B cell (primary cell): ENCODE data around the gene WDR90. TPM values are rescaled to one million over a fixed set of nuclear protein-coding genes. Genes with fewer than 3 reads are reported as not detected.

ENCODE experiments used
- ATAC-seq: fragments of 200-7000 bp; cut with Tn5 transposase; one replicate; pipeline ENCODE4 v1.10.0; 2021; ENCODE audit warnings: low read depth, mild to moderate bottlenecking, moderate number of reproducible peaks, moderate library complexity
- CTCF ChIA-PET: fragments of 350-600 bp; sonication (Branson Sonifier 250); formaldehyde crosslinking; loops from one replicate; lab custom pipeline; 2021; ENCODE audit warnings: antibody characterized with exemption, inconsistent platforms; lab: Charles Lee
- POLR2A ChIA-PET: fragments of 350-600 bp; sonication (Branson Sonifier 250); formaldehyde crosslinking; loops from one replicate; lab custom pipeline; 2021; ENCODE audit warnings: antibody characterized with exemption; lab: Charles Lee
- DNase-seq: peaks from one replicate; pipeline ENCODE4 v3.0.0; 2013
- H2AFZ ChIP-seq: 2 replicates; pipeline ENCODE4 v1.6.1; 2012; ENCODE audit warnings: mild to moderate bottlenecking, low read depth, low read length; ENCODE audit not compliant: insufficient read depth, poor library complexity, severe bottlenecking
- H3K27ac ChIP-seq, 2 donors: 1 replicate in 1 of 2; 2 replicates in 1 of 2; pipeline ENCODE4 v1.5.1; 2012 to 2013; ENCODE audit warnings: low read length in 2 of 2, mild to moderate bottlenecking in 2 of 2, moderate library complexity in 1 of 2
- H3K27me3 ChIP-seq, 4 experiments: fragments of 200-600 bp in 1 of 4; sonication (generic) in 1 of 4; replicated peaks in 1 of 4; 1 replicate in 2 of 4; 2 replicates in 2 of 4; pipeline versions ENCODE4 v1.6.1 to v1.7.0; 2013 to 2016; ENCODE audit warnings: low read length in 3 of 4, mild to moderate bottlenecking in 2 of 4, mixed read lengths in 1 of 4, moderate library complexity in 1 of 4; ENCODE audit not compliant: insufficient read depth in 4 of 4, control insufficient read depth in 3 of 4; ENCODE audit errors: control extremely low read depth in 1 of 4
- H3K36me3 ChIP-seq, 2 experiments: replicated peaks in 1 of 2; 1 replicate in 1 of 2; 2 replicates in 1 of 2; pipeline versions ENCODE4 v1.6.1 to v1.7.1; 2013; ENCODE audit warnings: low read length in 1 of 2; ENCODE audit not compliant: insufficient read depth in 2 of 2, control insufficient read depth in 1 of 2; ENCODE audit errors: control extremely low read depth in 1 of 2, extremely low read depth in 1 of 2
- H3K4me1 ChIP-seq, 2 donors: fragments of 200-600 bp in 1 of 2; sonication (generic) in 1 of 2; 1 replicate in 1 of 2; 2 replicates in 1 of 2; pipeline versions ENCODE4 v1.5.1 to v1.6.1; 2013 to 2017; ENCODE audit warnings: low read length in 2 of 2; ENCODE audit not compliant: control insufficient read depth in 2 of 2, insufficient read depth in 2 of 2
- H3K4me2 ChIP-seq: replicated peaks from 2 replicates; pipeline ENCODE3; 2012; ENCODE audit warnings: mild to moderate bottlenecking, low read depth, low read length; ENCODE audit not compliant: poor library complexity, severe bottlenecking
- H3K4me3 ChIP-seq, 5 experiments: fragments of 200-600 bp in 1 of 5; sonication (generic) in 1 of 5; 1 replicate in 3 of 5; 2 replicates in 2 of 5; pipeline versions ENCODE4 v1.5.1 to v1.7.0; 2011 to 2016; ENCODE audit warnings: low read length in 4 of 5, mild to moderate bottlenecking in 4 of 5, low read depth in 2 of 5, control low read depth in 1 of 5, moderate library complexity in 1 of 5; ENCODE audit not compliant: insufficient read depth in 1 of 5; ENCODE audit errors: control extremely low read depth in 1 of 5, extremely low read depth in 1 of 5
- H3K79me2 ChIP-seq: fragments of 200-600 bp; sonication (generic); one replicate; pipeline ENCODE4 v1.6.0; 2016; ENCODE audit warnings: low read length; ENCODE audit not compliant: control insufficient read depth, insufficient read depth
- H3K9ac ChIP-seq: fragments of 200-600 bp; sonication (generic); 2 replicates; pipeline ENCODE4 v1.6.1; 2017; ENCODE audit warnings: mild to moderate bottlenecking, low read length, moderate library complexity
- H3K9me3 ChIP-seq, 3 donors: one replicate each; pipeline versions ENCODE4 v1.6.1 to v1.7.1; 2013; ENCODE audit warnings: low read length in 2 of 3; ENCODE audit not compliant: control insufficient read depth in 2 of 3, insufficient read depth in 1 of 3; ENCODE audit errors: control extremely low read depth in 1 of 3
- H4K20me1 ChIP-seq: 2 replicates; pipeline ENCODE4 v1.6.0; 2012; ENCODE audit warnings: mild to moderate bottlenecking, low read length; ENCODE audit not compliant: insufficient read depth, control insufficient read depth, poor library complexity, severe bottlenecking
- H3K27ac Mint-ChIP-seq: one replicate; pipeline ENCODE4 v1.8.0; 2021; ENCODE audit warnings: mixed read lengths
- H3K27me3 Mint-ChIP-seq: one replicate; pipeline ENCODE4 v1.8.0; 2021; ENCODE audit warnings: mixed read lengths
- H3K4me1 Mint-ChIP-seq: one replicate; pipeline ENCODE4 v1.8.0; 2021; ENCODE audit warnings: mixed read lengths
- H3K4me3 Mint-ChIP-seq: one replicate; pipeline ENCODE4 v1.8.0; 2021; ENCODE audit warnings: mixed read lengths
- H3K9me3 Mint-ChIP-seq: one replicate; pipeline ENCODE4 v1.8.0; 2022; ENCODE audit warnings: mixed read lengths; ENCODE audit not compliant: insufficient read depth
- CTCF ChIP-seq: fragments of 200-600 bp; IDR thresholded peaks from one replicate; pipeline ENCODE4 v1.8.0; 2022; ENCODE audit warnings: antibody characterized with exemption, mild to moderate bottlenecking
- EZH2 ChIP-seq: IDR thresholded peaks from 2 replicates; pipeline ENCODE4 v1.6.1; 2012; ENCODE audit warnings: borderline replicate concordance, low read depth, mild to moderate bottlenecking, moderate library complexity, low read length; ENCODE audit not compliant: insufficient read depth, poor library complexity, severe bottlenecking
- WGBS: methylation state at CpG from one replicate; pipeline ENCODE4 v1.1.5; 2013; ENCODE audit warnings: missing lambda C conversion rate; ENCODE audit not compliant: insufficient coverage; 5-methylcytosine and 5-hydroxymethylcytosine counted together
- intact Hi-C: fragments of 100-400 bp; cut with micrococcal nuclease; formaldehyde crosslinking; loops from one replicate; pipeline ENCODE4 v1.10.0; 2022
- polyA plus RNA-seq: library from polyadenylated mRNA; depleted of rRNA; stranded (reverse); fragments of >200 nt; gene quantifications from 2 replicates; pipeline ENCODE4 v1.2.3, GENCODE V29; 2012
- total RNA-seq, 2 donors: library from RNA; stranded (reverse); fragments of 120-200 nt in 1 of 2; gene quantifications; 1 replicate in 1 of 2; 2 replicates in 1 of 2; pipeline versions ENCODE4 v1.2.3 to v1.2.4, GENCODE V29; 2013 to 2022

The WDR90 gene
- total and polyA plus RNA-seq, 2 donors (not counting 1 experiment from before 2014, with no cell fraction given): 23.1 to 34.7 TPM

GRCh38 chr16:632486-633335 is 16.5 kb upstream of the WDR90 start:
- WGBS: 97% methylated on average over 65 of the region's 67 CpGs
- no peak overlapping the region for H3K27ac ChIP-seq
- H3K4me3 ChIP-seq: no peak overlapping the region
- ChIA-PET POLR2A (no interaction called here), CTCF (no interaction called here)
- H4K20me1 ChIP-seq: peaks cover 13% of the 10 kb centered on the region
- no peak for ATAC-seq
- H3K4me2 ChIP-seq: no peak overlapping the region
- H3K79me2 ChIP-seq: peaks cover 10% of the 10 kb centered on the region
- H3K27me3 Mint-ChIP-seq: no peaks in the 10 kb centered on the region
- H3K27ac Mint-ChIP-seq: no peak overlapping the region
- H2AFZ ChIP-seq: no peak overlapping the region
- peak; percentile 17 for DNase-seq
- intact Hi-C loops: no loop called here
- H3K27me3 ChIP-seq: no peaks in the 10 kb centered on the region
- H3K9me3 ChIP-seq: no peaks in the 10 kb centered on the region
- no peaks in the 10 kb centered on the region for H3K9me3 Mint-ChIP-seq
- peaks cover 11% of the 10 kb centered on the region for H3K4me1 Mint-ChIP-seq
- H3K36me3 ChIP-seq: peaks cover 0 to 3% of the 10 kb centered on the region in 2 experiments
- H3K9ac ChIP-seq: no peak overlapping the region
- H3K4me3 Mint-ChIP-seq: no peak overlapping the region
- TF ChIP-seq EZH2 (no peak), CTCF (no peak)
- H3K4me1 ChIP-seq: peaks cover 6 to 16% of the 10 kb centered on the region in 2 donors

GRCh38 chr16:633336-634050 is 15.7 kb upstream of the WDR90 start:
- WGBS: 98% methylated on average over 69 of the region's 74 CpGs
- H4K20me1 ChIP-seq: peaks cover 13% of the 10 kb centered on the region

More at GRCh38 chr16:633336-634050, 15.7 kb upstream of the WDR90 start:
- POLR2A ChIA-PET: no interaction called here
- Histone ChIP-seq H3K79me2 (peaks cover 10% of the 10 kb centered on the region), H3K27ac (no peak overlapping the region), H3K4me3 (no peak overlapping the region), H3K9ac (no peak overlapping the region), H3K4me2 (no peak overlapping the region), H2AFZ (no peak overlapping the region), H3K27me3 (no peaks in the 10 kb centered on the region), H3K9me3 (no peaks in the 10 kb centered on the region), H3K36me3 (peaks cover 0 to 3% of the 10 kb centered on the region in 2 experiments), H3K4me1 (peaks cover 6 to 23% of the 10 kb centered on the region in 2 donors)
- intact Hi-C loops: no loop called here
- peaks cover 11% of the 10 kb centered on the region for H3K4me1 Mint-ChIP-seq
- no peak for TF ChIP-seq CTCF
- ATAC-seq (no peak), DNase-seq (peak; percentile 23)
- CTCF ChIA-PET: no interaction called here
- no peaks in the 10 kb centered on the region for H3K27me3 Mint-ChIP-seq
- no peak overlapping the region for H3K4me3 Mint-ChIP-seq
- H3K27ac Mint-ChIP-seq: no peak overlapping the region
- H3K9me3 Mint-ChIP-seq: no peaks in the 10 kb centered on the region
